Stimulated activated CD8-positive, alpha-beta memory T cell treated with anti-CD3 and anti-CD28 coated beads, Interleukin-15, amount 100 ng/mL, for 1 hour (primary cell): ENCODE measurements around the gene OLA1.

Source experiments
- DNase-seq: peaks from one replicate; pipeline ENCODE4 v3.0.0-alpha.2; 2020; ENCODE audit warnings: low read depth

OLA1 gene

DNA sequence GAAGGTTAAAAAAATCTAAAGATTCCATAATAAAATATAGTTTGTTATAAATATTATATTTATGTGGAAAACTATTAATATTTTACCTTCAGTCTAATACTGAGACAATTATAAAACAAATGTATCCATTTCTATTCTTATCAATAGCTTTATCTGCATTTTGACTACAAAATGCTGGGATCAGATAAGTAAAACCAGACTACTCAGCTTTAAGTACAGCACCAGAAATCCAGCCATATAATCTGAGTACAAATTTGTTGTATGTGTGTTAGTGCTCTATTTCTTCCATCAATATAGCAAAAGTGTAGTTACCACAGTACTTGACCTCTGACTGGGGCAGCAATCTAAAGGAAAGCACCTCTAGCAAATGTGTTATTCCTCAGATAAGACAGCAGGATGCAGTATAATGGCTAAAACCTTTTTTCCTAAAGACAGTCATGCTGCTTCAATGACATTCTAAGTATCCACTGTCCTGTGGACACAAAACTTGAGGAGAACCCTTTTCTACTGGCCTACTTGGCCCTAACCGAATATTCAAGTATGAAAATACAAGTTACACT lies 68.1 kb downstream of the OLA1 start:
- DNase-seq: no peak

DNA sequence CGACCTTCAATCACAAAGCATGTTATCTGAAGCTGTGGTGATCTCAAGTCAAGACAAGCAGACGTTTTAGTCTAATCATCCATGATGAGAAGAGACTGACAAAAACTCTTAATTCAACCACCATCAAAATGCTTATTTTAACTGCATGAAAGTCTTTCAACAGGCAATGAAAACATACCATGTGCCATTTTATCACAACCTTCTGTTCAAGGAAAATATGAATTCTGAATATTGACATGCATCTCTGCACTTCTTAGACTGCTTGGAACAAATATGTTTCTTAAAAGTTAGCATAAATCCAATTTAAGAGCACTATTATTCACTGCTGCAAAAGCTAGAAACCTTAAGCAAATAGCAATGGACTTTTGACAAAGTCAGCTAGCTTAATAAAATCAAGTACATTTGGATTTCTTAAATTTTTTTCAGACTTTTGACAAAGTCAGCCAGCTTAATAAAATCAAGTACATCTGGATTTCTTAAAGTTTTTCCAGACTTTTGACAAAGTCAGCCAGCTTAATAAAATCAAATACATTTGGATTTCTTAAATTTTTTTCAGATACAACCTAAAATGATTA lies 70.9 kb downstream of the OLA1 start:
- DNase-seq: no peak

DNA sequence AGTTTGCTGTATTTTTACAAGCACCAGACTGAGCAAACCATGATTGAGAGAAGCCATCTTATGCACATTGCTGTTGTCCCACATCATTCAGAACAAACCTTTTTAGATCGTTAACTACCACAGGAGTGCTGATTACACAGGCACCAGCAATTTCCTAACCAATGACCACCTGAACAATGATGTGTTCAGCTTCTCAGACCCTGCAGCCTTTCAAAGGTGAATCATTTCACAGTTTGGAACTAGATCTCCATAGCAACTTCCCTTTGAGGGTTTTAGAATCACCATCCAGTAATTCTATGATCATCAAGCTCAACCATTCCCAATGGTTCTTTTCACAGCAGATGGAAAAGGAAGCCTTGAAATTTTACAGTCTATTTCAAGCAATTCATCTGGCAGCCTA lies 71.4 kb downstream of the OLA1 start:
- no peak for DNase-seq

- no peak for DNase-seq
Observed at GRCh38 chr2:174174741-174175140, 73.6 kb downstream of the OLA1 start.

DNA sequence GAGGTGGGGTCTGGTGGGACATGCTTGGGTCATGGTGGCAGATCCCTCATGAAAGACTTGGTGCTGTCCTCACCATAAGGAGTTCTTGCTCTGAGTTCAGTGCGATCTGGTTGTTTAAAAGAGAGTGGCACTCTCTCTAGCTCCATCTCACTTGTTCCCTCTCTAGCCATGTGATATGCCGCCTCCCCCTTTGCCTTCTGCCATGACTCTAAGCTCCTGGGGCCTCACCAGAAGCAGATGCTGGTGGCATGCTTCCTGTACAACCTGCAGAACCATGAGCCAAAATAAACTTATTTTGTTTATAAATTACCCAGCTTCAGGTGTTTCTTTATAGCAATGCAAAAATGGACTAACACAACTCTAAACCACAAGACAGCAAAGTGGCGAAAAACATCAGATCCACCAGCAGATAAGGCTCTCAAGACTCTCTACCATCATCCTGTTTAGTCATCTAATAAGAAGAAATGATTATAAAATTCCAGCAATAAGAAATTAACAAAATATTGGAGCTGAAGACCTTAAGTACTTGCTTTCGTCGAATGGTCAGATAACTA lies 75.5 kb downstream of the OLA1 start:
- no peak for DNase-seq

DNA sequence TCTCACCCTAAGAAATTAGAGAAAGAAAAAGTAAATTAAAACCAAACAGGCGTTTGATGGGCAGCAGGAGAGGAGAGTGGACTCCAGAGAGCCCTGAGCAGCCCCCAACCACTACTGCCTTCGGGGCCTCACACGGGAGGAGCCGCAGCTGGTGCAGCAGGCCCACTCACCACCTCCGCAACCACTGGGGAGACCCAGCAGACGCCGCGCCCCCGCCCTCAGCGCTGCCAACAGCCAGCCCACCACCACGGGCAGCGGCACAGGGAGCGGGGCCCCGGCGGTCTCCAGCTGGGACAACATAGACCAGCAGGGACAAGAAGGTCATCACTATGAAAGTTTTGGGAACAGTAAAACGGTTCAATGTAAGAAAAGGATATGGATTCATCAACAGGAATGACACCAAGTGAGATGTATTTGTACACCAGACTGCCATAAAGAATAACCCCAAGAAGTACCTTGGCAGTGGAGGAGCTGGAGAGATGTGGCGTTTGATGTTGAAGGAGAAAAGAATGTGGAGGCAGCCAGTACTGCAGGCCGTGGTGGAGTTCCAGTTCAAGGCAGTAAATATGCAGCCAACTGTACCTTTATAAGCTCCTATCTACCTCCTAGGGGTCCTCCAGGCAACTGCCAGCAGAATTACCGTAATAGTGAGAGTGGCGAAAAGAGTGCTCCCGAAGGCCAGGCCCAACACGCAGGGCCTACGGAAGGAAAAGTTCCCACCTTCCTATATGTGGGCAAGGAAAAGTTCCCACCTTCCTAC lies 76.5 kb downstream of the OLA1 start:
- DNase-seq: no peak

- no peak for DNase-seq
Observed at GRCh38 chr2:174169372-174169771, 79.0 kb downstream of the OLA1 start.

- no peak for DNase-seq
Observed at GRCh38 chr2:174166261-174166660, 82.1 kb downstream of the OLA1 start.

GRCh38 chr2:174161490-174161889 lies 86.8 kb downstream of the OLA1 start:
- DNase-seq: no peak

DNA sequence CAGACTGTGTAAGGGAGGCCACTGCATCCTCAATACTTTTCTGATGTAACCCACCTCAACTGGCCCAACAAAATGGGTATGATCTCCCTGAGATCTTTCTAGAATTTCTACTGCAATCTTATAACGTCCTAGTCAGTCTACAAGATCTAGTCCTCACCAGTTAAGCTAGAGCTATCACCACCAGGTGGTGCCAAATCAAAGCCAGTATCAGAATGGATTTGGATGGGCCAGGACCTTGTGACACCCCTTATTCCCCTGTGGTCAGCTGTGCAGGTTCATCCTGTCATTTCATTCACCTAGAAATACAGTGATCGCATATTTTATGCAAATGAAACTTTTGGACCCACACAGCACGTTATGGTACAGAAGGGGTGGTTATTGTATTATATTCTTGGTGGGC lies 90.3 kb downstream of the OLA1 start:
- DNase-seq: no peak

DNA sequence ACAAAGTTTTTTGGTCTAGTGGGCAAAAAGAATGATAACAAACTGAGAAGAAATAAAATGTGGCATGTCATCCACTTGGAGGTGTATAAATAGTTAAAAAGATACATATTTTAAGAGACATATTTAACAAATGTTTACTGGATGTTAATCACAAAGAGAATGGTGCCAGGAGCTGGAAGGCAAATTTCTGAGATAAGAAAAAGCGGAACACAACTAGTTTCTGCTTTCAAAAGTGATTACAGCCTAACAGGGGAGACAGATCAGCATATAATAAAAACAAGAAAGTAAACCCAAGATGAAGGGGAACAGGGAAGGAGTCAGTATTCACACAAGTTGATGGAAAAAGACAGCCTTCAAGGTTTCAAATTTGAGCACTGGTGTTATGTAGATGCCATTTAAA lies 91.3 kb downstream of the OLA1 start:
- no peak for DNase-seq

DNA sequence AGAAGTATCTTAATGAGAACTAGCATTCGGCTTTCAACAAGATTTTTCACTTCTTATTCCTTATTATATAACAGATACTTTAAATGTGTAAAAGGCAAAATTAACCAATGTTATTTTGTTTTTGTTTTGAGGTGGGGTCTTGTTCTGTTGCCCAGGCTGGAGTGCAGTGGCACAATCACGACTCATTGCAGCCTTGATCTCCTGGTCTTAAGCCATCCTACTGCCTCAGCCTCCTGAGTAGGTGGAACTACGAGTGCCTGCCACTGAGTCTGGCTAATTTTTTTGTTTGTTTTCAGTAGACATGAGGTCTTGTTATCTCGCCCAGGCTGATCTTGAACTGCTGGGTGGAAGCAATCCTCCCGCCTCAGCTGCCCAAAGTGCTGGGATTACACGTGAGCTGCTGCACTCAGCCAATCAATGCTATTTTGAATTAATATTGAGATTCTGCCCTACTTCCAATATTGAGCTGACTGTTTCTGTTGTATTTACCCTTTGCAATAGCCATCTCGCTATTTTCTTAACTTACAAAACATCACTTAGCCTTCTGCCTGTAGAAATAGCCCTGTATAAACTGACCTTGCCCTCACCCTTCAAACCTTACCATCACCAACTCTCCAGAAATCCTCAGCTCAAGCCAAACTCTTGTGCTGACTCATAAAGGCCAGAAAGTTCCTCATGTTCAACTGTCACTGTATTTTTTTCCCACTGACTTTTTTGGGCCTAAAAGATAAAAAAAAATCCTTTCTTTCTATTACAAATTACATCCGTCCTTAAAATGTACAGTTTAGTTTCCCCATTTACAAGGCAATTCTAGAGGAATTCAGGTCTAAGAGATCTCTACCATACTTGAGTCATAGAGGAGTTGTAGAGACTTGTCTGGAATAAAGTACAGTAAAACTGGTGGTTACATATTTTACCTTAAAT lies 94.3 kb downstream of the OLA1 start:
- no peak for DNase-seq

DNA sequence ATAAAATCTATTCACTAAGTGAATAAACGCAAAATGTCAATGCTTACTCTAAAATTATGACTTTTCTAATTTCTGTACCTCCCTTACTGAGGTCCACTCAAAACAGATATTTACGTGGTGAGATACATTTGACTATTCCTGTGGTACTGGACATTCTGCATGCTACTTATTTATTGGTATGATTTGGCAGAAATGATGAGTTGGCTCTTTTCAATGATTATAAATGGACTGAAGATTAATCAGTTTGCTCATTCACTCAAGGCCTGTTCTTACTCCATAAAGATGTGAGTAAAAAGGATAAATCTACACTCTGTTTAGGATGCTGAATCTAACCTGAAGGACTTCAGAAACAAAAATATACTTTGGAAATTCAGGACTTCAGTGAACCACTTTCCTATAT lies 98.8 kb downstream of the OLA1 start:
- no peak for DNase-seq

DNA sequence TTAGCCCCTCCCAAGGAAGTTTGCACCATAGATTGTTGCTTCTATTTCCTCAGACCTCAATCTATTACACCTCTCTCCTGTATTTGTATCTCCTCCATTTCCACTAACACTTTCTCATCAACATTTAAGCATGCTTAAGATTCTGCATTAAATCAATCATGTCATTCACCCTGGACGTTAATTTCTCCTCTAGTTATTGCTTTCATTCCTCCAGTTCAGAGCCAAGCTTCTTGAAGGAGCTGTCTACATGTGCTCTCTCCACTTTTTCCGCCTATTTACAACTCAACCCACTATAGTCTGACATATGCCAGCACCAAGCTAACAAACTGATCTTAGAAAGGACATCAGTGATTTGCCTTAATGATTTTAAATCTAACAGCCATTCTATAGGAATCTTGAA lies 99.5 kb downstream of the OLA1 start:
- no peak for DNase-seq

DNA sequence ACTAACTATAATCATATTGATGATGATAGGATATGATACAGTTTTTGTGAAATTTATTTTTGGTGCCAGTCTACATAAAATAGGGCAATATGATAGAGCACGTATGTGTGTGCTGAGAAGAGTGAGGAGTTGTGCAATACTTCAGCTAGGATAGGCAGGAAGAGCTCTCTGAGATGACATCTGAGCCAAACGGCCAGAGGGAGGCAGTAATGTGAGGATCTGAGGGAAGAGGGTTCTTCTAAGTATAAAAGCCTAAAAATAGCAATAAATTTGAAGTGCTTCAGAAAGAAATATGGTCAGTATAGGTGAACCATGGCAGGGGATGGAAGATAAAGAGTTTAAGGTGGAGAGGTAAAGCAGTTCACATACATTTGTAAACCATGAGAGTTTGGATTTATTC lies 102.5 kb downstream of the OLA1 start:
- DNase-seq: no peak

- DNase-seq: no peak
Observed at GRCh38 chr2:174142290-174142689, 106.0 kb downstream of the OLA1 start.

DNA sequence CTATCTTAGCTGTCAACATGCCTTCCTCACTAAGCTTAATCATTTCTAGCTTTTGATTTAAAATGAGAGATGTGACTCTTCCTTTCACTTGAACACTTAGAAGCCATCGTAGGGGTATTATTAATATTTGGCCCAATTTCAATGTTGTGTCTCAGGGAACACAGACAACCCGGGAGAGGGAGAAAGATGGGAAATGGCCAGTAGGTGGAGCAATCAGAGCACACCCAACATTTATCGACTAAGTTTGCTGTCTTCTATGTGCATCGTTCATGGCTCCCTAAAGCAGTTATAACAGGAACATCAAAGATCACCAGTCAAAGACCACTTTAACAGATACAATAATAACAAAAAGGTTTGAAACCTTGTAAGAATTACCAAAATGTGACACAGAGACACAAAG lies 110.2 kb downstream of the OLA1 start:
- no peak for DNase-seq

DNA sequence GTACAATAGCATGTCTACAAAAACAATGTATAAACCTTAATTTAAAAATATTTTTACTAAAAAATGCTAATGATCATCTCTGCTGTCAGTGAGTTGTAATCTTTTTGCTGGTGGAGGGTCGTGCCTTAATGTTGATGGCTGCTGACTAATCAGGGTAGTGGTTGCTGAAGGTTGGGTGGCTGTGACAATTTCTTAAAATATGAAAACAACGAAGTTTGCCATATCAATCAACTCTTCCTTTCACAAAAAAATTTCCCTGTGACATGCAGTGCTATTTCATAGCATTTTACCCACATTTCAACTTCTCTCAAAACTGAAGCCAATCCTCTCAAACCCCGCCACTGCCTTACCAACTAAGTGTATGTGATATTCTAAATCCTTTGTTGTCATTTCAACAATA lies 112.4 kb downstream of the OLA1 start:
- DNase-seq: no peak

DNA sequence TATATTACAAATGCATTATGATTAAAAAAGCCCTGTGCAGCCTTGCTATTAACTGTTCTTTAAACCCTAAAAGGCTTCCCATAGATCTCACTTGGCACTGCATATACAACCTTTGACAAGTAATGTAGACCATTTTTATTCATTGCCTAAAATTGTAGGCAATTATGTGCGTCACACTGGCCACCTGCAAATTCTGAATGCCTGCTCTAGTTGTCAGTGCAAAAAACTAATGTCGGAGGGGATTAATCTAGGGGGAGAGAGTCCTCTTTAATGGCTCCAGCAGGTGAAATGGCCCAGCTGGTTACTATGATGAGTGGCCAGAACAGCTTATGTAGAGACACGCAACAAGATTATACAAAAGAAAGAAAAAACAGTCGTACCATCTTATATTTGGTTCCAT lies 123.2 kb downstream of the OLA1 start:
- no peak for DNase-seq

DNA sequence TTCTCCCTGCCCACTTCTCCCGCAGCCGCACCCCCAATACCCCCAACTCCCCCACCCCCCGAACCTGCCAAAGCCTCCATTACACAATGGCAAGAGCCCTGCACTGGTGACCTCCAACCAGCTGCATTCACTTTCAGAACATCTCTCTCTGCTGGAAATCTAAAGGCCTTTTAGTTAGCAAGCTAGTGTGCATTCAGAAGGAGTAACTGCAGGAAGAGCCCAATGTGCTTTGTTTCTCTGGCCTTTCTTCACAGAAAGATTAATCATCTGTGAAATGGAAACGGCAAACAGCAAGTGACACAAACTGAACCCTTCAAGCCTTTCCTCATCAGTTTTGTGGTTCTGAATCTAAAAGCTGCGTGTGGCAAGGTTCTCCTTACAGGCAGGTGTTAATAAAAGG lies 124.2 kb downstream of the OLA1 start:
- DNase-seq: no peak

DNA sequence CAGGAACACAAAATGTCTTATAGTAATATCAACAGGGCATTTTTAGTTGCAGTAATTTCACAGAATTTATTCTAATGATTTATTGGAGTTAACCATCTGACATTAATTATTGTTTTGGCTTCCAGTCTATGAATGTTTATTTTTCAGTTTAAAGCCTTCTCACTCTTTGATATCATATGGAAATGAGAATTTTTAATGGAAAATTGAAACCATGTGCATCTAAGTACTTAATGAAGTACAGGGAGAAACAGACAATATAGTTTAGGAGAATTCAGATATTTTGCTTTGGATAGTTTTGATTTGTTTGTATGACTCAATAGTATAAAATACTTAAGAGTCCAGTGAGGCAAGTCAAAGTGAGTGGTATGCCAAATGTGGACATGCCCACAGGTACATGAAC lies 126.1 kb downstream of the OLA1 start:
- DNase-seq: no peak

GRCh38 chr2:174121612-174122011 lies 126.7 kb downstream of the OLA1 start:
- DNase-seq: no peak
